Ascending aorta (tissue), 2 donors: ENCODE data around the gene PRKAG2. TPM values are rescaled to one million over a fixed set of nuclear protein-coding genes. Genes with fewer than 3 reads are reported as not detected.

Experiments used
- DNase-seq, 2 donors: peaks; one replicate each; pipeline ENCODE4 v3.0.0-alpha.2; 2019; ENCODE audit warnings: low spot score in 2 of 2
- H3K27ac ChIP-seq, 2 donors: fragments of 200-600 bp; sonication (generic); one replicate each; pipeline ENCODE4 v1.5.1; 2016 to 2017; ENCODE audit warnings: mild to moderate bottlenecking in 1 of 2
- H3K27me3 ChIP-seq: fragments of 200-600 bp; sonication (generic); one replicate; pipeline ENCODE4 v1.5.1; 2017
- H3K36me3 ChIP-seq, 2 donors: fragments of 200-600 bp; sonication (generic); one replicate each; pipeline ENCODE4 v1.5.1; 2016
- H3K4me1 ChIP-seq, 2 donors: fragments of 200-600 bp; sonication (generic); one replicate each; pipeline ENCODE4 v1.5.1; 2016 to 2017; ENCODE audit warnings: mild to moderate bottlenecking in 1 of 2
- H3K4me3 ChIP-seq, 2 donors: fragments of 200-600 bp; sonication (generic); one replicate each; pipeline ENCODE4 v1.5.1; 2016 to 2017; ENCODE audit warnings: mild to moderate bottlenecking in 1 of 2
- H3K9me3 ChIP-seq, 2 donors: fragments of 200-600 bp; sonication (generic); one replicate each; pipeline ENCODE4 v1.5.1; 2016
- intact Hi-C: fragments of 100-400 bp; cut with DNase I; formaldehyde crosslinking; loops from one replicate; pipeline ENCODE4 v1.15.1; 2023
- total RNA-seq: library from RNA; depleted of rRNA; stranded (reverse); fragments of >200 nt; gene quantifications from one replicate; pipeline ENCODE4 v1.1.0, GENCODE V29; 2016
- TF ChIP-seq, protein P1 (sequence below), 3 experiments: fragments of 200-600 bp in 2 of 3; fragments of 450-650 bp in 1 of 3; sonication (generic) in 2 of 3; IDR thresholded peaks; one replicate each; pipeline ENCODE4 v1.5.1; 2016 to 2019; ENCODE audit warnings: antibody characterized with exemption in 3 of 3, mild to moderate bottlenecking in 1 of 3, moderate library complexity in 1 of 3

Gene PRKAG2
- total RNA-seq, 1 donor from 2014 or later = 26.7 TPM

DNA sequence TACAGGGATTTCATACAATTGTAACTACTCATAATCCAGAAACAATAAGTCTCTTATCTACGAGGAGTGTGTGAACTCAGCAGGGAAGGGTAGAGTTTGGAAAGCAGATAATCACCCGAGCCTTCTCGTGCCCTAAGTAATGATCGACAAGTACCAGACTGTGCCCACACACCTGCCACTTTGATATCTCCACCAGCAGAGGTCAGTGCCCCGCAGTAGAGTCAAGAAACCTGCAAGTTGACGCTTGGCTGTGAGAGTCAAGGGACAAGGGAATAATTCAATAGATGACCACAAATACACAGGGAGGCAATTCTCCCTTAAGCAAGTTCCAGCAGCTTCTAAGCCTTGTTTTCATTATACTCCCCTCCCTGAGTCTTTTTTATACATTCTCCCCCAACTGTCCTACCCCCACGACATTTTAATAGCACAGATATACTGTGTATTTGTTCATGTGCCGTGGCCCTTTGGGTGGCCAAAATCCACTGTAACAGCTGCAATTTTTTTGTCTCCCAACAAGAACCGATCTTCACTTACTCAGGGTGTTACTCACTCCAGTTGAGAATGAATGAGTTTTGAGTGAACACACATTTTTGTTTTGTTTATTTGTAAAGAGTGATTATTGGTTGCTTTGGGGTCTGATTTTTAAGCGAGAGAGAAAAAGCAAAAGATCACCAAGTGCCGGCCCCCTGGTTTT is 250.3 kb downstream of the PRKAG2 start:
- Histone ChIP-seq H3K27me3 (no peaks in the 10 kb centered on the region), H3K4me3 (no peak overlapping the region), H3K4me1 (peaks cover 12 to 40% of the 10 kb centered on the region in 2 donors)

GRCh38 chr7:151625606-151626005 is 251.3 kb downstream of the PRKAG2 start:
- DNase-seq = peak in 1 of 2 donors; percentile 56
- Histone ChIP-seq H3K4me3 (no peak overlapping the region), H3K36me3 (peaks cover 0 to 3% of the 10 kb centered on the region in 2 donors), H3K27me3 (no peaks in the 10 kb centered on the region), H3K4me1 (peaks cover 12 to 38% of the 10 kb centered on the region in 2 donors), H3K27ac (peak overlapping the region in 1 of 2 donors; percentile 1), H3K9me3 (no peaks in the 10 kb centered on the region)
- TF ChIP-seq, protein P1, sequence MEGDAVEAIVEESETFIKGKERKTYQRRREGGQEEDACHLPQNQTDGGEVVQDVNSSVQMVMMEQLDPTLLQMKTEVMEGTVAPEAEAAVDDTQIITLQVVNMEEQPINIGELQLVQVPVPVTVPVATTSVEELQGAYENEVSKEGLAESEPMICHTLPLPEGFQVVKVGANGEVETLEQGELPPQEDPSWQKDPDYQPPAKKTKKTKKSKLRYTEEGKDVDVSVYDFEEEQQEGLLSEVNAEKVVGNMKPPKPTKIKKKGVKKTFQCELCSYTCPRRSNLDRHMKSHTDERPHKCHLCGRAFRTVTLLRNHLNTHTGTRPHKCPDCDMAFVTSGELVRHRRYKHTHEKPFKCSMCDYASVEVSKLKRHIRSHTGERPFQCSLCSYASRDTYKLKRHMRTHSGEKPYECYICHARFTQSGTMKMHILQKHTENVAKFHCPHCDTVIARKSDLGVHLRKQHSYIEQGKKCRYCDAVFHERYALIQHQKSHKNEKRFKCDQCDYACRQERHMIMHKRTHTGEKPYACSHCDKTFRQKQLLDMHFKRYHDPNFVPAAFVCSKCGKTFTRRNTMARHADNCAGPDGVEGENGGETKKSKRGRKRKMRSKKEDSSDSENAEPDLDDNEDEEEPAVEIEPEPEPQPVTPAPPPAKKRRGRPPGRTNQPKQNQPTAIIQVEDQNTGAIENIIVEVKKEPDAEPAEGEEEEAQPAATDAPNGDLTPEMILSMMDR (IDR thresholded peaks at IDR 0.05) = no peak
- intact Hi-C loops = loop anchor here (1.0 to 5.0 kb wide), 4 partner anchors 33 to 134 kb away; partner anchors contain the start of gene RHEB

More for the DNA sequence above, 250.3 kb downstream of the PRKAG2 start:
- TF ChIP-seq, protein P1 (IDR thresholded peaks at IDR 0.05) = peak; percentile 14 to 60 (median 50)
- H3K27ac ChIP-seq = no peak overlapping the region
- no peaks in the 10 kb centered on the region for H3K9me3 ChIP-seq
- peaks cover 0 to 3% of the 10 kb centered on the region in 2 donors for H3K36me3 ChIP-seq
- intact Hi-C loops = loop anchor here (1.0 to 5.0 kb wide), 4 partner anchors 34 to 133 kb away; partner anchors contain the start of gene RHEB
- DNase-seq = peak in 1 of 2 donors; percentile 63

GRCh38 chr7:151624246-151624928 is 252.5 kb downstream of the PRKAG2 start:
- no peak overlapping the region for H3K4me3 ChIP-seq
- intact Hi-C loops = no loop called here
- no peaks in the 10 kb centered on the region for H3K9me3 ChIP-seq
- peak overlapping the region; percentile 21 to 57 for H3K27ac ChIP-seq
- peaks cover 12 to 31% of the 10 kb centered on the region in 2 donors for H3K4me1 ChIP-seq
- TF ChIP-seq, protein P1 (IDR thresholded peaks at IDR 0.05) = no peak
- no peaks in the 10 kb centered on the region for H3K27me3 ChIP-seq
- H3K36me3 ChIP-seq = peaks cover 0 to 3% of the 10 kb centered on the region in 2 donors
- DNase-seq = peak in 1 of 2 donors; percentile 56

GRCh38 chr7:151623766-151624165 is 253.1 kb downstream of the PRKAG2 start:
- H3K27me3 ChIP-seq = no peaks in the 10 kb centered on the region
- no peak overlapping the region for H3K4me3 ChIP-seq
- TF ChIP-seq, protein P1 (IDR thresholded peaks at IDR 0.05) = no peak
- peak overlapping the region; percentile 42 to 57 for H3K27ac ChIP-seq
- peaks cover 0 to 3% of the 10 kb centered on the region in 2 donors for H3K36me3 ChIP-seq
- intact Hi-C loops = no loop called here
- peaks cover 7 to 24% of the 10 kb centered on the region in 2 donors for H3K4me1 ChIP-seq
- peak in 1 of 2 donors; percentile 60 for DNase-seq
- no peaks in the 10 kb centered on the region for H3K9me3 ChIP-seq

DNA sequence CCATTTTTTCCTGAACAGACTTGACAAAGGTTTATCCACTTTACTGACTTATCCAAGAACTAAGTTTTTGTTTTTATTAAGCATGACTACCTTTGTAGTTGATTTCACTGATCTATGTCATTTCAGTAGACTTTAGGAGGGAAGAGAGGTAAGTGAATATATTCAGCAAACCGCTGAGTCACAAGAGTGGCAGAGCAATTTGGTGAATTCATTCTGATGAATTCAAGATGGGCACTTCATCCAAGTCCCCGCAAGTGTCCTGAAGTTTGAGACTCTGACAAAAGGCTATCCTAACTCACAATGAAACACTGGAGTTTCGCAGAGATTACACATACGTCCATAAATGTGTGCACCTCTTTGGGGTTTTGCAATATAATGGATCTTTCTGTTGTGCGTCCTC is 255.0 kb downstream of the PRKAG2 start:
- H3K9me3 ChIP-seq = no peaks in the 10 kb centered on the region
- no peak overlapping the region for H3K4me3 ChIP-seq
- DNase-seq = no peak
- H3K36me3 ChIP-seq = no peaks in the 10 kb centered on the region
- H3K4me1 ChIP-seq = peaks cover 2 to 15% of the 10 kb centered on the region in 2 donors
- no peak overlapping the region for H3K27ac ChIP-seq
- TF ChIP-seq, protein P1 (IDR thresholded peaks at IDR 0.05) = no peak
- H3K27me3 ChIP-seq = no peaks in the 10 kb centered on the region
- intact Hi-C loops = no loop called here
